ENCODE measurements around the gene CAB39.
A peak's percentile ranks its signal among the peaks of the same experiment; 100 is the strongest.

Gene CAB39

GRCh38 chr2:230758566-230759480 is 46.2 kb downstream of the CAB39 start:
- TF ChIP-seq CTCF (IDR thresholded peaks at IDR 0.05; ENCODE audit: low read depth, low read length), result no peak
- Histone ChIP-seq H3K36me3 (peaks cover 11% of the 10 kb centered on the region), H3K27me3 (ENCODE audit: insufficient read depth, low read depth, severe bottlenecking) (no peaks in the 10 kb centered on the region), H3K4me3 (ENCODE audit: low read depth, low read length) (no peak overlapping the region), H3K27ac (no peak overlapping the region), H3K9me3 (ENCODE audit: severe bottlenecking) (no peaks in the 10 kb centered on the region)
- DNase-seq, result no peak

GRCh38 chr2:230759481-230760167 is 47.0 kb downstream of the CAB39 start:
- Histone ChIP-seq H3K27me3 (ENCODE audit: insufficient read depth, low read depth, severe bottlenecking) (no peaks in the 10 kb centered on the region), H3K9me3 (ENCODE audit: severe bottlenecking) (no peaks in the 10 kb centered on the region), H3K27ac (no peak overlapping the region), H3K4me3 (ENCODE audit: low read depth, low read length) (no peak overlapping the region), H3K36me3 (peaks cover 11% of the 10 kb centered on the region)
- no peak for TF ChIP-seq CTCF (IDR thresholded peaks at IDR 0.05; ENCODE audit: low read depth, low read length)
- no peak for DNase-seq

- no peaks in the 10 kb centered on the region for H3K27me3 ChIP-seq (ENCODE audit: insufficient read depth, low read depth, severe bottlenecking)
- no peak overlapping the region for H3K27ac ChIP-seq
- no peak for TF ChIP-seq CTCF (IDR thresholded peaks at IDR 0.05; ENCODE audit: low read depth, low read length)
- no peak for DNase-seq
- no peak overlapping the region for H3K4me3 ChIP-seq (ENCODE audit: low read depth, low read length)
- H3K36me3 ChIP-seq, result peaks cover 11% of the 10 kb centered on the region
- H3K9me3 ChIP-seq (ENCODE audit: severe bottlenecking), result no peaks in the 10 kb centered on the region
These were observed 49.1 kb downstream of the CAB39 start for GRCh38 chr2:230761704-230762103.

GRCh38 chr2:230762317-230762896 is 49.8 kb downstream of the CAB39 start:
- peak; percentile 58 for DNase-seq
- Histone ChIP-seq H3K36me3 (peaks cover 15% of the 10 kb centered on the region), H3K9me3 (ENCODE audit: severe bottlenecking) (no peaks in the 10 kb centered on the region), H3K27me3 (ENCODE audit: insufficient read depth, low read depth, severe bottlenecking) (no peaks in the 10 kb centered on the region), H3K4me3 (ENCODE audit: low read depth, low read length) (no peak overlapping the region), H3K27ac (no peak overlapping the region)
- TF ChIP-seq CTCF (IDR thresholded peaks at IDR 0.05; ENCODE audit: low read depth, low read length), result peak; percentile 76

- Histone ChIP-seq H3K27ac (no peak overlapping the region), H3K36me3 (peaks cover 15% of the 10 kb centered on the region), H3K4me3 (ENCODE audit: low read depth, low read length) (no peak overlapping the region)
These were observed 51.7 kb downstream of the CAB39 start for GRCh38 chr2:230764346-230764745.

More at GRCh38 chr2:230764346-230764745, 51.7 kb downstream of the CAB39 start:
- H3K27me3 ChIP-seq (ENCODE audit: insufficient read depth, low read depth, severe bottlenecking), result no peaks in the 10 kb centered on the region
- no peaks in the 10 kb centered on the region for H3K9me3 ChIP-seq (ENCODE audit: severe bottlenecking)
- no peak for TF ChIP-seq CTCF (IDR thresholded peaks at IDR 0.05; ENCODE audit: low read depth, low read length)
- no peak for DNase-seq

Measured in WERI-Rb-1 (cell line).